SK-N-SH (cell line): Measurements from ENCODE around the gene FMNL2.

Experiments
- CTCF ChIP-seq: fragments of 200-600 bp; sonication (generic); IDR thresholded peaks from 2 replicates; pipeline ENCODE4 v1.6.1; 2017; ENCODE audit warnings: antibody characterized with exemption, mild to moderate bottlenecking, moderate library complexity
- EP300 ChIP-seq, 2 experiments: IDR thresholded peaks; 2 replicates each; pipeline versions ENCODE4 v1.4.0 to v1.6.1; 2012; ENCODE audit warnings: borderline replicate concordance in 1 of 2, low read depth in 1 of 2, low read length in 1 of 2
- FOXJ3 ChIP-seq: sonication (generic); formaldehyde crosslinking; IDR thresholded peaks from 2 replicates; pipeline ENCODE4 v1.5.1; 2020; ENCODE audit warnings: mild to moderate bottlenecking, missing genetic modification reagents
- MAX ChIP-seq: IDR thresholded peaks from 2 replicates; pipeline ENCODE4 v1.4.0; 2012; ENCODE audit warnings: low read depth
- POLR2AphosphoS5 ChIP-seq: IDR thresholded peaks from 2 replicates; pipeline ENCODE4 v1.6.1; 2012; ENCODE audit warnings: low read depth, low read length
- RFX5 ChIP-seq: IDR thresholded peaks from 2 replicates; pipeline ENCODE4 v1.6.1; 2012; ENCODE audit warnings: mild to moderate bottlenecking, improper control_type of control experiment, low read length
- SMC3 ChIP-seq: IDR thresholded peaks from 2 replicates; pipeline ENCODE4 v1.6.1; 2012; ENCODE audit warnings: low read depth, low read length, improper control_type of control experiment

GRCh38 chr2:152369176-152369860 lies 34.3 kb downstream of the FMNL2 start:
- TF ChIP-seq CTCF (no peak), EP300 (IDR thresholded peaks at IDR 0.05; ENCODE audit: borderline replicate concordance in 1 of 2, low read depth in 1 of 2, low read length in 1 of 2) (no peak), RFX5 (no peak), POLR2AphosphoS5 (no peak), FOXJ3 (CRISPR knock-in tag) (no peak), SMC3 (no peak), MAX (no peak)
